Measurements from ENCODE around the gene UBA5. TPM values are rescaled to one million over a fixed set of nuclear protein-coding genes. Genes with fewer than 3 reads are reported as not detected.

Gene UBA5
- total RNA-seq, 1 donor from 2014 or later, result 26.5 TPM

DNA sequence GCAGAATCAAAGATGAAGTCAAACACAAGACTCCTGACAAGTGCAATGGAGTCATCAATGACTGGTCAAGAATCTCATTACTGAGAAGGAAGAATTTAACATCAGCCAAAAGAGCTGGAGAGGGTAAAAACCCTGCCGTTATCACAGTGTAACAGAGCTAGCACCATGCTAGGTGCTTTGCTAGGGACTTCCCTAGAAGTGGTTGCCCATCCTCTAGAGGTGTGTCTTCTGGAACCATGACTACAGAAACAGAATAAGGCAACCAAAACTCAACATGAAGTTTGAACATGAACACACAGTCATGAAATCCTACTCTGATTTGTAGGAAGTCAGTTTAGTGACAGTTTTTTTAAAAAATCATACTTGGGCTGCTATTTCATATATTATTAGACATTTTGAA, 10.0 kb upstream of the UBA5 start:
- no peak overlapping the region for H3K27ac ChIP-seq
- no peak for TF ChIP-seq POLR2A (IDR thresholded peaks at IDR 0.05)
- TF ChIP-seq POLR2AphosphoS5 (IDR thresholded peaks at IDR 0.05; ENCODE audit: insufficient read depth in 1 of 2, low read depth in 1 of 2), result no peak
- TF ChIP-seq, protein P1, sequence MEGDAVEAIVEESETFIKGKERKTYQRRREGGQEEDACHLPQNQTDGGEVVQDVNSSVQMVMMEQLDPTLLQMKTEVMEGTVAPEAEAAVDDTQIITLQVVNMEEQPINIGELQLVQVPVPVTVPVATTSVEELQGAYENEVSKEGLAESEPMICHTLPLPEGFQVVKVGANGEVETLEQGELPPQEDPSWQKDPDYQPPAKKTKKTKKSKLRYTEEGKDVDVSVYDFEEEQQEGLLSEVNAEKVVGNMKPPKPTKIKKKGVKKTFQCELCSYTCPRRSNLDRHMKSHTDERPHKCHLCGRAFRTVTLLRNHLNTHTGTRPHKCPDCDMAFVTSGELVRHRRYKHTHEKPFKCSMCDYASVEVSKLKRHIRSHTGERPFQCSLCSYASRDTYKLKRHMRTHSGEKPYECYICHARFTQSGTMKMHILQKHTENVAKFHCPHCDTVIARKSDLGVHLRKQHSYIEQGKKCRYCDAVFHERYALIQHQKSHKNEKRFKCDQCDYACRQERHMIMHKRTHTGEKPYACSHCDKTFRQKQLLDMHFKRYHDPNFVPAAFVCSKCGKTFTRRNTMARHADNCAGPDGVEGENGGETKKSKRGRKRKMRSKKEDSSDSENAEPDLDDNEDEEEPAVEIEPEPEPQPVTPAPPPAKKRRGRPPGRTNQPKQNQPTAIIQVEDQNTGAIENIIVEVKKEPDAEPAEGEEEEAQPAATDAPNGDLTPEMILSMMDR (IDR thresholded peaks at IDR 0.05), result no peak
- no peaks in the 10 kb centered on the region for H3K36me3 ChIP-seq
- DNase-seq (ENCODE audit: extremely low spot score in 2 of 2), result no peak
- H3K4me3 ChIP-seq, result no peak overlapping the region
- intact Hi-C loops (cut with DNase I), result no loop called here
- no peaks in the 10 kb centered on the region for H3K27me3 ChIP-seq
- no peaks in the 10 kb centered on the region for H3K4me1 ChIP-seq
- no peaks in the 10 kb centered on the region for H3K9me3 ChIP-seq

DNA sequence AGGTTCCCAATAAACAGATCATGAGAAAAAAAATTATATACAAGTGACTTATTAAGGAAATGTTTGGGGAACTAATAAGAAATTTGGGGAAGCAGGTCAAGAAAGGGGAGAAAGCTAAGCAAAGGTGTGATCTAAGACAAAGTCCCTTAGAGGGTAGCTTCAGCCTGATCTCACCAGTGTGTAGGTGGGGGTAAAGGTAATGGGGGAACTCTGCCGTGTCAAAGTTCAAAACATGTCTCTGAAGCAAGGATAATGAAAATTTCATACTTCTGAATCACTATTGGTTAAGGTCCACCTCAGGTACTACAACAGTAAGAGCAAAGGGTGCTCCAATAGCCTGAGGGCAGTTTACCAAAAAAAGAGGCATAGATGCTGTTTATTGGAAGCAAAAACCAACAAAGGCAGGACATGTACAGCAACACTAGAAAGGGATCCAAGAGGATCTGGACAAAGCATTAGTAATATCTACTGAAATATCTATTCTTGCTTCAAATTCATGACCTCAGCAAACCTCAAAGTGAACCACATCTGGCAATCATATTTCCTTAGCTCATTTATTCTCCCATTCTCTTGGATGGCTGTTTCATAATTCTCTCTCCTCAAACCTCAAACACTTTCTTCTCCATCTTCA, 7.4 kb upstream of the UBA5 start:
- Histone ChIP-seq H3K27me3 (no peaks in the 10 kb centered on the region), H3K4me1 (no peaks in the 10 kb centered on the region), H3K9me3 (no peaks in the 10 kb centered on the region), H3K27ac (no peak overlapping the region), H3K4me3 (no peak overlapping the region), H3K36me3 (no peaks in the 10 kb centered on the region)
- no peak for DNase-seq (ENCODE audit: extremely low spot score in 2 of 2)
- intact Hi-C loops (cut with DNase I), result no loop called here
- TF ChIP-seq, protein P1 (IDR thresholded peaks at IDR 0.05), result no peak
- no peak for TF ChIP-seq POLR2AphosphoS5 (IDR thresholded peaks at IDR 0.05; ENCODE audit: insufficient read depth in 1 of 2, low read depth in 1 of 2)
- TF ChIP-seq POLR2A (IDR thresholded peaks at IDR 0.05), result no peak

DNA sequence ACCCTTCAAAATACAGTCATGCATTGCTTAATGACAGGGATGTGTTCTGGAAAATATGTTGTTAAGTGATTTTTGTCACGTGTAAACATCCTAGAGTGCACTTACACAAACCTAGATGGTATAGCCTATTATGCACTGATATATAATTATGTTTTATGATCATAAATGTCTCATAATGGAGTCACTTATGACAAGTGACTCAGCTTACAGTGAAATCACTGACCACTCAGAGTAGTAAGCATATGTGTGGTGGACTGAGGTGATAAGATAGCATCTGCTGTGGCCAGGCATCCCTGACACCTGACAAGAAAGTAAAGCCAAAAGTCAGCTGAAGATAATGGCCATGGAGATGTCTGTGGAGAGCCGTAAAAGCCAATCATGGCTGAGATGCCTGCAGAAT, 5.9 kb upstream of the UBA5 start:
- no peak overlapping the region for H3K27ac ChIP-seq
- peaks cover 9% of the 10 kb centered on the region for H3K4me1 ChIP-seq
- no peaks in the 10 kb centered on the region for H3K27me3 ChIP-seq
- H3K36me3 ChIP-seq, result no peaks in the 10 kb centered on the region
- DNase-seq (ENCODE audit: extremely low spot score in 2 of 2), result no peak
- intact Hi-C loops (cut with DNase I), result no loop called here
- no peaks in the 10 kb centered on the region for H3K9me3 ChIP-seq
- TF ChIP-seq, protein P1 (IDR thresholded peaks at IDR 0.05), result no peak
- TF ChIP-seq POLR2A (IDR thresholded peaks at IDR 0.05), result no peak
- no peak for TF ChIP-seq POLR2AphosphoS5 (IDR thresholded peaks at IDR 0.05; ENCODE audit: insufficient read depth in 1 of 2, low read depth in 1 of 2)
- H3K4me3 ChIP-seq, result no peak overlapping the region

DNA sequence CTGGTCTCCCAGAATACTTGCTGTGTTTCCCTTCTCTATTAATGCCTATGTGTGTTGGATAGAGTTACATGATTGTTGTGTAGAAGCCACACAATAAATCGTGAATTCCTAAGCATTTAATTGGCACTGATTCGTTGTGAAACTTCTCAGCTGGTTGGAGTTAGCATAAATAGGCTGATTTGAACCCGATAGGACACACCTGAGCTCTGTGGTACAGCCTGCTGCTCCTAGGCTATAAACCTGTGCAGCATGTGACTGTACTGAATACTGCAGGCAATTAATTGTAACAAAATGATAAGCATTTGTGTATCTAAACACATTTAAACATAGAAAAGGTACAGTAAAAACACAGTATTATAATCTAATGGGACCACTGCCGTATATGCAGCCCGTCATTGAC, 5.4 kb upstream of the UBA5 start:
- no peak for TF ChIP-seq POLR2A (IDR thresholded peaks at IDR 0.05)
- TF ChIP-seq, protein P1 (IDR thresholded peaks at IDR 0.05), result no peak
- Histone ChIP-seq H3K36me3 (no peaks in the 10 kb centered on the region), H3K9me3 (no peaks in the 10 kb centered on the region), H3K27me3 (no peaks in the 10 kb centered on the region), H3K4me3 (no peak overlapping the region), H3K4me1 (peaks cover 10% of the 10 kb centered on the region), H3K27ac (no peak overlapping the region)
- no peak for DNase-seq (ENCODE audit: extremely low spot score in 2 of 2)
- intact Hi-C loops (cut with DNase I), result no loop called here

DNA sequence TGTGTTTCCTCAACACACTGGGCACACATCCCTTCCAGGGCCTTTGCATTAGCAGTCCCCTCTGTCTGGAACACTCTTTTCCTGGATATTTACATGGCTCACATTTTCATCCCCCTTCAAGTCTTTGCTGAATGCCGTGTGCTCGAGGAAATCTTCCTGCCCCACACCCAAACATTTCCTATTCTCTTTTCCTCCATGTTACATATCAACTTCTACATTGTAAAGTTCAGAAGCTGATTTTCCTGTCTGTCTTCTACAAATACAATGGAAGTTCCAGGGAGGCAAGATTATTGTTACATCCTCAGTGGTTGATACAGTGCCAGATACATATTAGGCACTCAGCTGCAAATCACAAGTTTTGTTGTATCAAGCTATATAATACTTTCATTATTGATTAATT, 4.7 kb upstream of the UBA5 start:
- DNase-seq (ENCODE audit: extremely low spot score in 2 of 2), result no peak
- TF ChIP-seq, protein P1 (IDR thresholded peaks at IDR 0.05), result no peak
- no peak for TF ChIP-seq POLR2A (IDR thresholded peaks at IDR 0.05)
- no peak for TF ChIP-seq POLR2AphosphoS5 (IDR thresholded peaks at IDR 0.05; ENCODE audit: insufficient read depth in 1 of 2, low read depth in 1 of 2)
- Histone ChIP-seq H3K27me3 (no peaks in the 10 kb centered on the region), H3K9me3 (no peaks in the 10 kb centered on the region), H3K4me3 (no peak overlapping the region), H3K4me1 (peaks cover 10% of the 10 kb centered on the region), H3K27ac (no peak overlapping the region), H3K36me3 (no peaks in the 10 kb centered on the region)
- intact Hi-C loops (cut with DNase I), result no loop called here
